DOHH2 (cell line): Measurements from ENCODE around the gene RNF123.

ENCODE experiments used
- CTCF ChIP-seq: fragments of 200-600 bp; sonication (generic); IDR thresholded peaks from one replicate; pipeline ENCODE4 v1.5.1; 2014; ENCODE audit warnings: antibody characterized with exemption, mild to moderate bottlenecking, low read depth, low read length; ENCODE audit not compliant: poor library complexity, severe bottlenecking
- EZH2phosphoT487 ChIP-seq: fragments of 200-600 bp; sonication (generic); IDR thresholded peaks from 2 replicates; pipeline ENCODE4 v1.6.1; 2017; ENCODE audit warnings: borderline replicate concordance, mild to moderate bottlenecking, antibody characterized with exemption, low read length, moderate library complexity, mixed read lengths

- TF ChIP-seq CTCF: no peak
- no peak for TF ChIP-seq EZH2phosphoT487
These were observed 14.8 kb upstream of the RNF123 start for GRCh38 chr3:49674497-49674983.
